DMS53 treated with DMSO at 0.1 percent for 48 hours (cell line): ENCODE data around the gene USP13.

Experiments
- DNase-seq: peaks from one replicate; lab custom pipeline; 2025; ENCODE audit not compliant: unreplicated experiment; lab: John Stamatoyannopoulos, UW

The USP13 gene

DNA sequence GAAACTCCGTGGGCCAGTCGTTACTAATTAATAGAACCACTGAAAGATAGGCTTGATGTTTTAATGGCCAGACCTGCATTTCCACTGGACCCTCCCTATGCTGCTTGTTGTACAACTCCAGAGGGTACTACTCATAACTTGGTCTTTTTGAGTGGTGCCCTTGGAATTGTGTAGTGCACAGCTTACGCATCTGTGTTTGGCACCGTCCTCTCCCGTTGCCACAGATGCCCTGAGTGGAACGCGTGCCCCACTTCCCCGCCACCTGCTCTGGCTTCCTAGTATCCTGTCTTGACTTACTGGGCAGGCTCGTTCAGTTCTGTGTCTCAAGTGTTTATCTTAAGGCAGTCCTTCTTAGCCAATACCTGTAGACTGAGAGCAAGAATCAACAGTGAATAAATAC lies 78.7 kb downstream of the USP13 start:
- DNase-seq, result peak; percentile 43

DNA sequence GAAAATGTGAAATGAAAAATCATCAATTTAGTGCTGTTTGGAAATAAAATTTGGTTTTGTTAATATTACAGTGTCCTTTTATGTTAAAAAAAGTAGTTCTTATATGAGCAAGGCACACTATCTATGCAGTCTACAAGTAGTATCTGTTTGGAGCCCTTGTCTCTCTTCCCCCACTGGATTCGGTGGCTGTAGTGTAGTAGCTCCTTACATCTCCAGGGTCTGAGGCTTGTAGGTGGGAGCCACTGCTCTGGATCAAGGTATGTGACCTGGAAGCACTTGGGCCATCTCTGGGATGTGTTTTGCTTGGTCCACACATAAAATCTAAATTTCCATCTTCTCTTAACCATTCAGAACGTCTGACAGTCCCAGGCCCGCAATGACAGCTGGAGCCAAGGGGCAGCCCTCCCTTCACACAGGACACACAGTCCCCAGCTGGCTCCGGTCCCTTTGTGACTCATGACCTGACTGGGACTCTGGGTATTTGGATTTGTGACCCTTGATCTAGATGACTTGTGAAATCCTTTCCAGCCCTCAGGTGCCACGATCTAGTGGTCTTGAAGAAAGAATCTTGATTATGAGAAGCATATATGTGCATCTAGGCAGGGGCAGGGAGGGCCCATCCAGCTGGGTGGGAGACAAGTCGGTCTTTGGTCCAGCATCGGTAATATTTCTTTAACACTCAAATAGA lies 80.0 kb downstream of the USP13 start:
- no peak for DNase-seq

- DNase-seq, result no peak
Measured at GRCh38 chr3:179733797-179734196, 81.0 kb downstream of the USP13 start.

- DNase-seq, result no peak
Measured at GRCh38 chr3:179734497-179735281, 81.8 kb downstream of the USP13 start.

GRCh38 chr3:179735321-179735720 lies 82.5 kb downstream of the USP13 start:
- peak; percentile 7 for DNase-seq

- no peak for DNase-seq
Measured at GRCh38 chr3:179738998-179739397, 86.2 kb downstream of the USP13 start.

DNA sequence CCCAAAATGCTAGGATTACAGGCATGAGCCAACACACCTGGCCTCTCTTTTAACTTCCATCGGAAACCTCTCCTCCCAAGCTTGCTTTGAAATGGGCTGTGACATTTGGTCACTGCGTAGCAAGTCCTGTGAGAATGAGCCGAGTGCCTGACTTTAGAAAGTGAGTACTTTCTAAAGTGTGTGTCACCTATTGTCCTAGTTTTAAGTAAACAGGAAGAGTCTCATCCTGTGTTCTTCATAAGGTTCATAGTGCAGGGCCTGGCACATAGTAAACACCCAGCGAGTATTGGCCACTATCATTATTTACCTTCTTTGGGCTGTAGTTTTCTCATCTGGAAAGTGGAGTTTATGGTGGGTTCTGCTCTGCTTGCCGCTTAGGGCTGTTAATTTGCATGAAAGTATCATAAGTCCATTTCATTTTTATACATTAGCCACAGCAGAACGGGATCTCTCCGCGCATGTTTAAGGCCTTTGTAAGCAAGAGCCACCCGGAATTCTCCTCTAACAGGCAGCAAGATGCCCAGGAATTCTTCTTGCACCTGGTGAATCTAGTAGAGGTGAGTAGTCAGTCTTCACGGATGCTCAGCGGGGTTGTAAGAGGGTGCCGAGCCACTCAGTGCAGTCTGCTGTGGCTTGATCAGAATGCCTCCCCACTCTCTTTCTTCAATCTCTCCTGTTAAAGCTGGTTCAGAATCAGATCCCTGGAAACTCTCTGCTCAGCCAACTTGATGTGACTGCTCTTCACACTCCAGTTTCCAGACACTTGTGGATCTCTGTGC lies 87.2 kb downstream of the USP13 start:
- DNase-seq, result peak; percentile 68

- no peak for DNase-seq
Measured at GRCh38 chr3:179743913-179744312, 91.1 kb downstream of the USP13 start.

- DNase-seq, result no peak
Measured at GRCh38 chr3:179744667-179745066, 91.8 kb downstream of the USP13 start.

DNA sequence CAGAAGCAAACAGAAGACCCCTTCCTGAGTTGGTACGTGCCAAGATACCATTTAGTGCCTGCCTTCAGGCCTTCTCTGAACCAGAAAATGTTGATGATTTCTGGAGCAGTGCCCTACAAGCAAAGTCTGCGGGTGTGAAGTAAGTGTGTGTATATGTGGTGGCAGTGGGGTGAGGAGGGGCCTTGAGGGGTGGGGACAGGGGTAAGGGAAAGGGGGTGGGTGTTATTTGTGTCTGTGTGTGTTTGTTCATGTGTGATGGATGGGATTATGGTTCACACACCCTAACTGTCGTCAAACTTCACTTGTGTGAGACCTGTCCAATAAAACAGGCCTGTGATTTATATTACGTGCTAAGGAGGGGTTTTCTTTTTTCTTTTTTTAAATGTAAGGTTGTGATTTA lies 92.2 kb downstream of the USP13 start:
- DNase-seq, result no peak

DNA sequence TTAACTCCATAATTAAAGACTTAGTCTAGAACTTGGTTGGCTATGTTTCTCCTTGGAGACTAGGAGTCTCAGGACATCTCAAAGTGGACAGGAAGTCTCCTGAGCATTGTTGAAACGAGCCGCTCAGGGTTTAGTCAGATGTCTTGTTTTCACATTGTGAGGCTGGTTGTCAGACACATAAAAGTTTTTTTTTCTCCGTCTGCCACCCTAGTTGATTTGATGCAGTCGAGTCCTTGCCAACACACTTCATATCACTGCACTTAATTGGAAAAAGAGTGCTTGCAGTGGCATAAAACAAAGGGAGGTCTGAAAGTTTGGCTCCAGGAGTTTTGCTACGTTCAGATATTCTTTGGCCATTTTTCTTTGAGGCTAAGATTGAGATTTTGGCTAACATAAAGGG lies 92.9 kb downstream of the USP13 start:
- DNase-seq, result no peak

DNA sequence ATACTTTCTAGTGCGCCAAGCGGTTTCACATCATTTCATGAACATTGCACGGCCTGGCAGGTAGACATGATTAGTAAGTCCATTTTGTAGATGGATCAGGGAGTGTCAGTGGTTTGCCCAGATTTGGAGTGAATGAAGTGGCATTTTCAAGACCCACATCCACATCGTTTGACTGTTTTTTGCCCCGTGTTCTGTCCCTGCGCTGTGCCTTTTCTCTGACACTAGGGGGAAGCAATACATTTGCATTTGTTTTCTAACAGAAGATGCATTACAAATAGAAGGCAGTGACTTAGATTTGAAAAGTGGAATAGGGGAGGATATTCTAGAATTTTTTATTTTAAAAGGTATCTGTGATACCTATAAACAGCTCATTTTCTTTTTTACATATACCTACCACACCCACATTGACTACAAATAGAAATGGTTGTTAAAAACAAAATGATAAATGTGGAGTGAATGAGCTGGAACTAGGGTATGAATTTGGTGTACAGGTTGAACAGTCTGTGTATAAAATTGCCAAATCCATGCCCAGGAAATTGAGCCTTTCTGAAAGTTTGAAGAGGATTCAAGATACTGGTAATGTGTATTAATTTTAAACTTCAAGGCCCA lies 98.0 kb downstream of the USP13 start:
- no peak for DNase-seq

DNA sequence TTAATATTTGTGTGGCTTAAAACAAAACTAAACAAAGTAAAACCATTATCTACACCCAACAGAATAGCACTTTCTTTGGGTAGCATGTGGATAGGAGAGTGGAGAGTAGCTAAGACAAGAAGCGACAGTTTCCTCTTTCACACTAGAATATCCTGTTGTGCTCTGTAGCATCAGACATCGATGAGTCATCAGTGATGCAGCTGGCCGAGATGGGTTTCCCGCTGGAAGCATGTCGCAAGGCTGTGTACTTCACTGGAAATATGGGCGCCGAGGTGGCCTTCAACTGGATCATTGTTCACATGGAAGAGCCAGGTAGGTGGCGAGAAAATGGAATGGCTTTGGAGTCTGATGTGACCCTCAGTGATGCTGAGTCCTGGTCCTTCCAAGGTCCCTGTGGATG lies 108.1 kb downstream of the USP13 start:
- peak; percentile 61 for DNase-seq

DNA sequence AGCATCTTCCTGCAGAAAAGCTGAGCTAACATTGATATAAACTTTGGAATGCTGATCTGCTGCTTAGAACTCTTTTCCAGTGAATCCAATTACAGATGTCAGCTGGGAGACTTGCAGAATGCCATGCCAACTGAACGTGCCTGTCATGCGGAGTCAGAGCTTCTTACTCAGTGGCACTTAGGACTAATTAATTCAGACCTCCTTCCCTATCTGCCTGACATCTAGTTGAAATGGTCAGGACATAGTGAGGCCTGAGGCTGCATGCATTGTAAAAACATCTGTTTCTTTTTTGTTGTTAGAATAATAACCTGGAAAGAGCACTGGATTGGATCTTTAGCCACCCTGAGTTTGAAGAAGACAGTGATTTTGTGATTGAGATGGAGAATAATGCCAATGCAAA lies 112.6 kb downstream of the USP13 start:
- no peak for DNase-seq

GRCh38 chr3:179766416-179767133 lies 113.7 kb downstream of the USP13 start:
- no peak for DNase-seq

DNA sequence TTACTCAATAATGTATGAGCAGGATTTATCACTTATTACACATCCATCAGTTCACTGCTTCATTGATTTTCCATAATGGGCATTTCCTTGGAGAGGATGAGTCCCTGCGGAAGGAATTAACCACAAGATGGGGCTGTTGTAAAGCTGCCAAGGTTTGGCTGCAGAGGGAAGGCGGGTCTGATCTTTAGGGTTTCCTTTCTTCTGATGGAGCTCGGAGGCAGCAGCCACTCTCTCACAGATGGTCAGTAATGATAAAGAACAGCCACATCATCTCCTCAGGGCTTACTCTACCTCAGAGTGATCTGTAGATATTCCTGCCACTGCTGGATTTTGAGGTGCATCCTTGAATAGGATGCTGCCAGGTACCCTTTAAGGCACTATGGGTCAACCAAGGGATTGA lies 115.2 kb downstream of the USP13 start:
- no peak for DNase-seq

- DNase-seq, result no peak
Measured at GRCh38 chr3:179769411-179770247, 116.8 kb downstream of the USP13 start.

DNA sequence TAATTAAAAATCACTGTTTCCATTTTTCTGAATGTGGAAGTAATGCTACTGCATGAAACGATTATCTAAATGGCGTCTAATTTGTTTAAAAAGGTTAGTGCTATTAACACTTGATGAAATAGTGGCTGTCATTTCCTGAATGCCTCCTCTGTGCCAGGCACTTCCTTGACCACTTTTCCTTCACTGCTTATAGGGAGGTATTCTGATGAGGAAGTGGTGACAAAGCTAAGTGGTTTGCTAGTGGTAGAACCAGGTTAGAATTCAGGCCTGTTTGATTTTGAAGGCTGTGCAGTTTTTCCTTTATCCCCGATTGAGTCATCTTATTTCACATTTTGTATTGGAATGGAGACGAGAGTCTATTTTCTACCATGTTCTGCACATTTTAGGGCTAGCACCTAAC lies 119.0 kb downstream of the USP13 start:
- no peak for DNase-seq

DNA sequence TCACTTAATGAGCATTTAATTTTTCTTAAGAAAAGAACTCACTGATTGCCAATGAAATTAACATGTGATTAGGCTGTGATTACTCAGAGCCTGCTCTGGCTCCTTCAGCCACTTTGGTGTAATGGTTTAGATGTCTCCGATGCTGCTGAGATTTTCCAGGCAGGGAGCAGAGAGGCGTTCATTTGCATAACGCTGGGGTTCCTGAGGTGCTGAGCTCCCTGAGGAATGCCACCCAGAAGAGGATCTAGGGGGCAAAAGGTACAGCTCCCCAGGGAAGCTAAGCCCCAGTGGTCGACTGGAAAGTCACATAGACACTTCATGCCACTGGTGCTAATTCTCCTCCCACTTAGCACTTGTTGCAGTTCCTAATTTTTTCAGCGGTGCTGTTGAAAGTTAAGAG lies 119.5 kb downstream of the USP13 start:
- DNase-seq, result no peak
